ENCODE results near the gene WDR37.
"Not testable (repeated sequence)": the region's sequence is repeated elsewhere in the genome, so short reads cannot be mapped to it uniquely, and the experiment has no call there.

The WDR37 gene

GRCh38 chr10:1044146-1044545 is 12.0 kb upstream of the WDR37 start:
- DNase-seq = no peak

GRCh38 chr10:1044964-1045363 is 11.2 kb upstream of the WDR37 start:
- no peak for DNase-seq

GRCh38 chr10:1045415-1045814 is 10.8 kb upstream of the WDR37 start:
- no peak for DNase-seq

- no peak for DNase-seq
Measured at GRCh38 chr10:1047937-1048336, 8.2 kb upstream of the WDR37 start.

GRCh38 chr10:1048349-1048731 is 7.8 kb upstream of the WDR37 start:
- no peak for DNase-seq

GRCh38 chr10:1048732-1049424 is 7.3 kb upstream of the WDR37 start, which contains the start of gene IDI1:
TSS of gene IDI1 (minus strand) at chr10:1049119. CDS start at chr10:1049003, 116 bp downstream.
- peak; percentile 90 for DNase-seq

GRCh38 chr10:1049425-1049958 is 6.7 kb upstream of the WDR37 start:
- DNase-seq = no peak

GRCh38 chr10:1050145-1050544 is 6.0 kb upstream of the WDR37 start:
- no peak for DNase-seq

GRCh38 chr10:1050554-1050953 is 5.6 kb upstream of the WDR37 start:
- DNase-seq = no peak

- DNase-seq = no peak
Measured at GRCh38 chr10:1054684-1055083, 1.5 kb upstream of the WDR37 start.

- DNase-seq = no peak
Measured at GRCh38 chr10:1057106-1057657, 997 bp downstream of the WDR37 start.

GRCh38 chr10:1058017-1058416 is 1.8 kb downstream of the WDR37 start:
- no peak for DNase-seq

GRCh38 chr10:1059902-1060301 is 3.7 kb downstream of the WDR37 start:
- DNase-seq = no peak

GRCh38 chr10:1061930-1062774 is 6.0 kb downstream of the WDR37 start:
- no peak for DNase-seq

- DNase-seq = no peak
Measured at GRCh38 chr10:1063232-1063865, 7.2 kb downstream of the WDR37 start.

GRCh38 chr10:1064964-1065247 is 8.7 kb downstream of the WDR37 start:
- no peak for DNase-seq

- not testable (repeated sequence) for DNase-seq
Measured at GRCh38 chr10:1066734-1067133, 10.5 kb downstream of the WDR37 start.

GRCh38 chr10:1068380-1069361 is 12.5 kb downstream of the WDR37 start:
- no peak for DNase-seq

GRCh38 chr10:1070919-1071318 is 14.7 kb downstream of the WDR37 start:
- DNase-seq = no peak

GRCh38 chr10:1074052-1074747 is 18.0 kb downstream of the WDR37 start:
- DNase-seq = no peak

GRCh38 chr10:1074748-1075308 is 18.6 kb downstream of the WDR37 start:
- DNase-seq = no peak
